ENCODE measurements around the gene USF2. TPM values are rescaled to one million over a fixed set of nuclear protein-coding genes. Genes with fewer than 3 reads are reported as not detected.

Gene USF2
- total and polyA plus RNA-seq, 2 of the 8 experiments (the other 6 are each of a cell fraction or from before 2014, with no cell fraction given), result 74.1 to 109 TPM

DNA sequence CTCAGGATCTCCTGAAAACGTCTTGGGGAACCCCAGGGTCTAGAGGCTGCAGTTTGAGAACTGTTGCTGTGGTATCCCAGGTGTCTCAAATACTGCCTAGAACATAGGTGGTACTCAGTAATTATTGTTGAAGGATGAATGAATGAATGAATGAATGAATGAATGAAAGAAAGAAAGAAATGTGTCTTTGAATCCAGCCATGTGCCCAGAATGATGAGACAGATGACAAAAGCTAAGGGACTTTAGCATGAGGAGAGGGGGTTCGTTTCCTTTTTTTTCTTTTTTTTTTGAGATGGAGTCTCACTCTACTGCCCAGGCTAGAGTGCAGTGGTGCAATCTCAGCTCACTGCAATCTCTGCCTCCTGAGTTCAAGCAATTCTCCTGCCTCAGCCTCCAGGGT lies 12.2 kb upstream of the USF2 start (continued):
- TF ChIP-seq CEBPB (IDR thresholded peaks at IDR 0.05; ENCODE audit: low read depth, low read length) (no peak), POLR2A (IDR thresholded peaks at IDR 0.05; ENCODE audit: control extremely low read depth in 1 of 2, low read depth in 2 of 2, low read length in 2 of 2) (no peak), POU5F1 (IDR thresholded peaks at IDR 0.05; ENCODE audit: low read depth, low read length) (no peak), ZNF274 (IDR thresholded peaks at IDR 0.05; ENCODE audit: borderline replicate concordance, extremely low read depth, low read length) (no peak), NANOG (IDR thresholded peaks at IDR 0.05; ENCODE audit: insufficient read depth, low read depth, low read length, poor library complexity, severe bottlenecking) (no peak), KDM5A (IDR thresholded peaks at IDR 0.05; ENCODE audit: low read length) (no peak)

All from H1 (cell line).